HG03575 (cell line): ENCODE results near the gene KPNA2.
"Not testable (repeated sequence)": the region's sequence is repeated elsewhere in the genome, so short reads cannot be mapped to it uniquely, and the experiment has no call there.

Source experiments
- ATAC-seq: cut with Tn5 transposase; IDR thresholded peaks from one replicate; pipeline ENCODE4 v1.9.1; 2021; ENCODE audit not compliant: unreplicated experiment, insufficient number of reproducible peaks, low FRiP score; ENCODE audit errors: extremely low read depth

The KPNA2 gene

GRCh38 chr17:68019336-68019674 is 16.2 kb upstream of the KPNA2 start:
- ATAC-seq, result no peak

- peak; percentile 80 for ATAC-seq
These were observed 15.7 kb upstream of the KPNA2 start for GRCh38 chr17:68019675-68020408.

GRCh38 chr17:68020409-68020756 is 15.2 kb upstream of the KPNA2 start:
- no peak for ATAC-seq

GRCh38 chr17:68020791-68021190 is 14.7 kb upstream of the KPNA2 start:
- not testable (repeated sequence) for ATAC-seq

- no peak for ATAC-seq
These were observed 13.6 kb upstream of the KPNA2 start for GRCh38 chr17:68021963-68022362.

- not testable (repeated sequence) for ATAC-seq
These were observed 13.0 kb upstream of the KPNA2 start for GRCh38 chr17:68022547-68022946.

- ATAC-seq, result no peak
These were observed 5.9 kb upstream of the KPNA2 start for GRCh38 chr17:68029512-68030215.

- ATAC-seq, result no peak
These were observed 1.7 kb upstream of the KPNA2 start for GRCh38 chr17:68033636-68034451.

- ATAC-seq, result no peak
These were observed 1.1 kb upstream of the KPNA2 start for GRCh38 chr17:68034452-68034776.

- peak; percentile 59 for ATAC-seq
These were observed 408 bp upstream of the KPNA2 start for GRCh38 chr17:68035131-68035522.

- peak; percentile 12 for ATAC-seq
These were observed 991 bp downstream of the KPNA2 start for GRCh38 chr17:68036304-68037147.

GRCh38 chr17:68047153-68047846 is 11.8 kb downstream of the KPNA2 start:
- ATAC-seq, result no peak

GRCh38 chr17:68047890-68048542 is 12.5 kb downstream of the KPNA2 start:
- ATAC-seq, result not testable (repeated sequence)

- no peak for ATAC-seq
These were observed 13.5 kb downstream of the KPNA2 start for GRCh38 chr17:68048996-68049395.

GRCh38 chr17:68049812-68050437 is 14.4 kb downstream of the KPNA2 start:
- ATAC-seq, result not testable (repeated sequence)

- ATAC-seq, result not testable (repeated sequence)
These were observed 16.1 kb downstream of the KPNA2 start for GRCh38 chr17:68051321-68052312.

- ATAC-seq, result no peak
These were observed 17.3 kb downstream of the KPNA2 start for GRCh38 chr17:68052810-68053209.
